Activated CD4-positive, alpha-beta T cell treated with anti-CD3 and anti-CD28 coated beads, Interleukin-2, amount 50 U/mL, for 4 hours (primary cell): ENCODE data around the gene XAF1.
A peak's percentile ranks its signal among the peaks of the same experiment; 100 is the strongest.
"Not testable (repeated sequence)": the region's sequence is repeated elsewhere in the genome, so short reads cannot be mapped to it uniquely, and the experiment has no call there.

ENCODE experiments used
- DNase-seq, 2 experiments: peaks; one replicate each; pipeline ENCODE4 v3.0.0-alpha.2; 2020

XAF1 gene

GRCh38 chr17:6755731-6756184, at the start of gene XAF1:
XAF1 (plus strand) TSS chr17:6756046; CDS start chr17:6756079, 33 bp downstream.
- peak; percentile 46 to 48 for DNase-seq

DNA sequence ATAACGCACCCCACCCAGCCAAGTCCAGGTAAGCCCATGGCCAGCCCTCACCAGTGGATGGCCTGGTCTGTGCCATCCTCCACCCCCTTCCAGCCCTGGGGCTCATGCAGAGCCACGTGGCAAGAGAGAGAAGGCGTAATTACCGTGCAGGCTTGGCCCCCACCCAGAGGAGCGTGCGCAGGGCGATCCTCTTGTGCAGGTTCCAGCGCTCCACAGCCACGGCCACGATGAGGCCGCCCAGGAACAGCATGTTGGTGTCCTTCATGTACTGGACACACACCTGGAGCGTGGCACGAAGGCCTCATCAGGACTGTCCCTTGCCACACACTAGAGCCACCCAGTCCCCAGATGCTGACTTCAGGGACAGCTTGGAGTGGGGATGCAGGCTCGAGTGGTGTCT, 49.3 kb upstream of the XAF1 start:
- no peak for DNase-seq

DNA sequence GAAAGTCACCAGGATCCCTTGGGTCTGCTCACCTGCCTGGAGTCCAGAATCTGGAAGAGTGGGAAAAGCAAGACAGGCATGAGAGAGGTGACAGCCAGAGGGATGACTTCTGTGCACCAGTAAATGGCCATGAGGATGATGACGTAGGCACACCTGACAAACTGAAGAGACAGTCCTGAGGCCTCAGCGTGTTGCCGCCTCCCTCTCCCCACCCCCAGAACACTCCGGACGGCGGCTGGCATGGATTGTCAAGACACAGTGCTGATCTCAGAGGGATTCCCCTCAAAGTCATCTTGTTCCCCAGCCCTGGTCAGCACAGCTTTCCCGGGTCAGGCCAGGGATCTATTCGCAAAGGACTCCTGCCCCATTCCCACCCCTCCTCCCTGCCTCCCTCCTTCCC, 48.9 kb upstream of the XAF1 start:
- no peak for DNase-seq

DNA sequence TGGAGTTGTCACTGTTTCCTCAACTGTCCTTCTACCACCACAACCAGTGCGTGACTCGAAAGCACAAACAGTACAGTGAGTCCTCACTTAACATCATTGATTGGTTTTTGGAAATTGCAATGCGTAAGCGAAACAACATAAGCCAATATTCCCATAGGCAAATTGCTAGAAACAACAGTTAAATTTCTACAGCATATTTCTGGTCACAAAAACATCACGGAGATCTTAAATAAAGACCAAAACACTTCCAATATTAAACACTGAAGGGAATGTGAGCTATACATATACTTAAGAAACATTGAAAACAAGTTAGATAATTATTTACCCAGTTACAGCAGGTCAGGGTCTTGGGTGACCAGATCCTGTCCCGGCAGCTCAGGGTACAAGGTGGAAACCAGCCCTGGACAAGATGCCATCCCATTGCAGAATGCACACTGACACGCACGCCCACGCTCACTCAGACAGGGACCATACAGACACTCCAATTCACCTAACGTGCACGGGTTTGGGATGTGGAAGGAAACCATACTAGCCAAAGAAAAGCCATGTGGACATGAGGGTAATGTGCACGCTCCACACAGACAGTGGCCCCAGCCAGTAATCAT, 47.4 kb upstream of the XAF1 start:
- DNase-seq = no peak

DNA sequence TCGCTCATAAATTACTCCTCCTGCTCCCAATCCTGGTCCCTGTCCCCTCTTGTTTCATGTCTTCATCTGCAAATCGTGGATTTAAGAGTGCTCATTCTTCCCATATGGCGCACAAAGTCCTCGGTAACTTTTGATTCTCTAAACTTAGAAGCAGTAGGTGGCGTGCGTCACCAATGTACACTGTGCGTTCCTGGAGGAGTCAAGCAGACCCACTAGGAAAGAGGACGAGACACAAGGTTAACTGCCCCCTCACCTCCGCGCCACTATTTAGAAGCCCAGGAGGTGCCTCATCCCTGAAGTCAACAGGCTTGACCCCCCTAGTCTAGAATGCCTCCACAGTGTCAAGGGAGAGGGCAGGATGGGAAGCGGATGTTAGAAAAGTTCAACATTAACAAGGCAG, 45.5 kb upstream of the XAF1 start:
- no peak for DNase-seq

- no peak for DNase-seq
Observed at GRCh38 chr17:6711081-6711674, 44.7 kb upstream of the XAF1 start.

GRCh38 chr17:6711681-6712057, 44.2 kb upstream of the XAF1 start:
- DNase-seq = no peak

DNA sequence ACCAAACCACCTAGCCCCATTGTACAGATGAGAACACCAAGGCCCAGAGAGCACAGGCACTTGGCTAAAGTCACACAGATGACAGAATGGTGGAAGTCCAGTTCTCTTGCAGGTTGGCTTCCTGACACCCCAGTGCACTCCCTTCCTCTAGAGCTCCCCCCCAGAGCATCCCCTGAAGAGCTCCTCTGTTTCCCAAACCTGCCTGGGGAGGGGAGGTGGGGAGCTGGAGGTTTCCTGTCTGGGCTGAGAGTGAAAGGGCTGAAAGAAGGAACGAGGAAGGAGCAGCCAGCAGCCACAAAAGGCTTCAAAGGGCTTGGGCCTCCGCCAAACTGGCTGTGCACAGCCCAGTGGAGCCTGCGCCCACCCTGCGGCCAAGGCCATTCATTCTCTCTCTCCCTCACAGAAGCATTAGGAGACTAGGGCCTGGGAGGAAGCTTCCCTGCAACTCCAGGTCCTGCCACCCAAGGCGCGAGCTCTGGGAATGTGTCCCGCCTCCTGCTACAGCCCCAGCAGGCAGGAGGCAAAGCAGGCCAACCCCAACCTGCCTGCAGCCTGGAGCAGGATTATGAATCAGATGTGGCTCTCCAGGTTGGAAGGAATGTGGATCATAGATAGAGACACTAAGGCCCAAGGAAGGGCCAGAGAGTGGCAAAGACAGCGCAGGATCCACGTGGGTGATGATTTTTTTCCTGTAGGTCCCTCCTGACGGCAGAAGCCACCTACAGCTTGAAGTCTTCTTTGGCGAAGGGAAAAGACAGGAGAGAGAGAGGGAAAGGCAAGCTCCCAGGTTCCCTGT, 43.6 kb upstream of the XAF1 start:
- DNase-seq = no peak

DNA sequence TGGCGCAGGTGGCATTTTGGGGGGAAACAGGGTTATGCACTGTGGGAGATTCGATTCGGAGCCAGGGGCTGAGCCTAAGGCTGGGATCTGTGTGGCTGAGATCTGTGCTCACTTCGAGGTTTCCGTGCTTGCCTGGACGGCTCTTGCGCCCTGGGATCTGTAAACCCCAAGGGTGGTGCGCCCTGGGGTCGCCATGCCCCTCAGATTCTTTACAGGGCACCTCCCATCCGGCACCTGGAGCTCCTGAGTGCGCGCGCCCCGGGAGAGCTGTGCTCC, 43.1 kb upstream of the XAF1 start:
- no peak for DNase-seq

DNA sequence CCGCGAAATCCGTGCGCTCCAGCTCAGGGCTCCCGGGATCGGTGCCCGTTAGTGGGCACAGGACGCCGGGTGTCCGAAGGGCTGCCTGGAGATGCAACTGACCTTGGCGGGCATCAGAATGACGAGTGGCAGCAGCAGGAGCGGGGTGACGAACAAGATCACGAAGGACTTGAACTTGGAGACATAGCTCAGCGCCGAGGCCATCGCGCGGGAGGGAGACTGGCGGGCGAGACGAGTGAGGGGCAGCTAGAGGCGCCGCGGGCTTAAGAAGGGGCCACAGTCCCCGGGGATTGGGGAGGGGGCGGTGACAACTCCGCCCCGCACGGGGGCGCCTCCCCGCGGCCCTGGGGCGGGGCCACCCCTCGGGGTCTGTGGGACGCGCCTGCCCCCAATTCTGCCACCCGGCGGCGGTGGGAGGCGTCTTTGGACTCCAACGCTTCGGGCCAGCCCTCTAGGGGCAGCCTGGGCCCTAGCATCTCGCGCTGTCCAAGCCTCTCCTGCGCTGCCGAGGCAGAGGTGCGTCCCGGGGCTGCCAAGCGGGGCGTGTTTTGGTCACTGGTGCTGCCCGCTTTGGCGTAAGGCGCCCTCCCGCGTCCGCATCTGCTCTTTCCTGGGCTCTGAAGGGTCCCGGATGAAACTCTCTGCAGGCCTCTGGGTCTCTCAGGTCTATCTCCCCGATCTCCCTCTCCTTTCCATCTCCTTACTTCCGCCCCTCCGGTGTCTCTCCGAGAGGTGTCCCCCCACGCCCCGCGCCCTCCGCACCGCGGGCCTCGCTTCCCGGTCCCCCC, 42.5 kb upstream of the XAF1 start, which contains the start of gene SLC13A5:
SLC13A5 (minus strand) TSS at position 240 of the 788 bp plus-strand sequence; CDS start at position 204, 36 bp downstream.
- no peak for DNase-seq

DNA sequence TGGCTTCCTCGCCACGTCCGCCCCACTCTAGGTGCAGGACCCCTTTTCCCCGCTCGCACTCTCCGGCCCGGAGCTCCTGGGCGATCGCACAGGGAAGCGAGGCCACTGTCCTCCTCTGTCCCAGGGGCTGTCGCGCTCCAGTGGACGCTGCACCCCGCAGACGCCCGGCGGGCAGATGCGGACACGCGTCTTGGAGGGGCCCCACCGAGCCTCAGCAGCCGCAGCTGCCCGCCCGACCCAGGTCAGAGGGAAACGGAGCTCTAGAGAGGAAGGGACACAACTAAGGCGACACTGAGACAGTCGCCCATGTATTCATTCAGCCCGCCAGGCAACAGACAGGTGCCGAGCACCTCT, 42.0 kb upstream of the XAF1 start:
- no peak for DNase-seq

DNA sequence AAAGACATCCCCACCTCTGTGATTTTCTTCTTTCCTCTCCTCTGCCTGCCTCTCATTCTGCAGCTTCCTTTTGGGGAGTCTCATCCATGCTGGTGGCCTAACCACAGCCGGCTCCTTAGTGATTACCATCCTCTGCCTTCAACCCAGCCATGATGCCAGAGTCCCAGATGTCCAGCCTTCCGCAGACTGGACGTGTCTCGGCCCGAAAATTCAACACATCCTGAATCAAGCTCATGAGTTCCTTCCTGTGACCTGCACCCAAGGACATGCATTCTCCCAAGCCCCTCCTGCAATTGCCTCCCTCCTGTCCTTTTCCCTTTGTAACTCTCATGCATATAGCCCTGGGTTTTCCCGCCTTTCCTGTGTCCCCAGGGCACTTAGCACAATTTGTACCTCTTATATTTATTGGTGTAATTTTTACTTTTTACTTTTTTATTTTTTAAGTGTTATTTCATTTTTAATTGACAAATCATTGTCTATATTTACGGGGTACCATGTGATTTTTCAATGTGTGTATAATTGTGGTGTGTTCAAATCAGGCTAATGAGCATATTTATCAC, 41.5 kb upstream of the XAF1 start:
- DNase-seq = no peak

GRCh38 chr17:6716736-6717135, 39.1 kb upstream of the XAF1 start:
- DNase-seq = no peak

GRCh38 chr17:6721744-6722143, 34.1 kb upstream of the XAF1 start:
- DNase-seq = no peak

- no peak for DNase-seq
Observed at GRCh38 chr17:6724009-6724408, 31.8 kb upstream of the XAF1 start.

- DNase-seq = no peak
Observed at GRCh38 chr17:6729531-6729930, 26.3 kb upstream of the XAF1 start.

DNA sequence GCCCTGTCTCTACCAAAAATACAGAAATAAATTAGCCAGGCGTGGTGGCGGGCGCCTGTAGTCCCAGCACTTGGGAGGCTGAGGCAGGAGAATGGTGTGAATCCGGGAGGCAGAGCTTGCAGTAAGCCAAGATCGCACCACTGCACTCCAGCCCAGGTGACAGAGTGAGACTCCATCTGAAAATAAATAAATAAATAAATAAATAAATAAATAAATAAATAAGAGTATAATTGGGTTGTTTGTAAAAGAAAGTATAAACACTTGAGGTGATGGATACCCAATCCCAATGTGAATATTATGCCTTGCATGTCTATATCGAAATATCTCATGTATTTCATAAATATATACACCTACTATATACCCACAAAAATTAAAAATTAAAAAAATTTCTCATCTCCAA, 9.2 kb upstream of the XAF1 start:
- not testable (repeated sequence) for DNase-seq

DNA sequence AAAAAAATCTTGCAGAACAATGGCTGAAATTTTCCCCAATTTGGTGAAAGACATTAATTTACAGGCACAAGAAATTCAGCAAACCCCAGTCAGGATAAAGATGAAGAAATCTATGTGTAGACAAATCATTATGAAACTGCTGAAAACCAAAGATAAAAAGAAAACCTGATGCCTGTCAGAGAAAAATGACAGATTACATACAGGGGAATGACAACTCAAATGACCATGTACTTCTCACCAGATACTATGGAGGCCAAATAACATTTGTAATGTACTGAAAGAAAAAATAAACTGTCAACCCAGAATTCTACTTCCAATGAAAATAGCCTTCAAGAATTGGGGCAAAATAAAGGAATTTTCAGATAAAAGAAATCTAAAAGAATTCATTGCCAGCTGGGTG, 7.2 kb upstream of the XAF1 start:
- DNase-seq = no peak

- no peak for DNase-seq
Observed at GRCh38 chr17:6749519-6749918, 6.3 kb upstream of the XAF1 start.

DNA sequence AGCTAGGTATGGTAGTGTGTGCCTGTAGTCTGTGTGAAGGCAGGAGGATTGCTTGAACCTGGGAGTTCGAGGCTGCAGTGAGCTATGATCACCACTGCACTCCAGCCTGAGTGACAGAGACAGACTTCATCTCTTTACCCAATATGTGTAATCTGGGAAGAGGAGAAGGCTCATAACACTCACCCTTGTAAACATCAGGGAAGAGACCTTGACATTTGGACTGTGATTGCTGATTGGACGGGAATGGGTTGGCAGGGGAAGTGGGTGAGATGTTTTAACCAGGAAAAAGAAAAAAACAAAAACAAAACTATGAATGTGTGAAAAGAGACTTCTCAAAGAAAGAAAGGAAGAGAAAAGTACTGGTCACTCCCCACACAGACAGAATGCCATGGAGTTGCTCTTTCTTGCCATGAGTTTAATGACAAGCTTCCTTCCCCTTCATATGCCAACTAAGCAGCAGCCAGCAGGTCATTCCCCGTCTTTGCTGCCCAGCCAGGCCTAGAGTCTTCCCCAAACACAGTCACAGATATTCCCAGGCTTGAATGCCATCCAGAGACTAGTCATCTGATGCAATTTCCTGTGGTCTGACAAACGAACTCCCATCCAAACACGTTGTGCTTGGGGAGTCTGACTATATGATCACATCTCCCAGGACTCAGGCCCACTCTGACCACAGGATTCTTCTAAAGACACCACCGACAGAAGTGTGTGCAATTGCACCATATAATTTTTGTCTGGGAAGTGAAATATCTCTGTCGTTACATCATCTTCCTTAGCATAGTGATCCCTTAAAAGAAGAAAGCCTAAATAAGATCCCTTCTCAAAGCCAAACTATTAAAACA, 3.6 kb upstream of the XAF1 start:
- no peak for DNase-seq

GRCh38 chr17:6753006-6753445, 2.8 kb upstream of the XAF1 start:
- DNase-seq = no peak

DNA sequence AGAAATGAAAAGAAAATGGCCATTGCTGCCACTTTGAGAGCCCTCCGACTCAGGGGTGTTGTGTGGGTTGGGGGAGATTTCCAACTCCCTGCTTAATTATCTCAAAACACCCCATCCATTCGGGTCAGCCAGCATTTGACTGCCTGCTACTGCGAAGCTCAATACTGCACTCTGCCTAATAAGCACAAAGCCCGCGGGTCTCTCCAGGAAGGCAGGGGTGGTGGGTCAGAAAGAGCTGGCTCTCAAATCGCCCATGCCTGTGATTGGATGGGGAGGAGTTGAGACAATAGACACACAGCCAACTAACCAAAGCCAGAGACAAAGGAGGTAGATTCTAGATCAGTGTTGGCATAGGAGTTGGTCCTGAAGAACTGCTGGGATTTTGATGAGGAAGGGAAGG, 2.3 kb upstream of the XAF1 start:
- no peak for DNase-seq
